Mammary microvascular endothelial cell (primary cell): Measurements from ENCODE around the gene MOSMO. TPM values are rescaled to one million over a fixed set of nuclear protein-coding genes. Genes with fewer than 3 reads are reported as not detected.

Experiments
- total RNA-seq: library from RNA; depleted of rRNA; stranded (reverse); fragments of >200 nt; gene quantifications from 2 replicates; pipeline ENCODE4 v1.2.3, GENCODE V29; 2015

The MOSMO gene
- total RNA-seq, result 26.9 and 28.9 TPM in 2 replicates

DNA sequence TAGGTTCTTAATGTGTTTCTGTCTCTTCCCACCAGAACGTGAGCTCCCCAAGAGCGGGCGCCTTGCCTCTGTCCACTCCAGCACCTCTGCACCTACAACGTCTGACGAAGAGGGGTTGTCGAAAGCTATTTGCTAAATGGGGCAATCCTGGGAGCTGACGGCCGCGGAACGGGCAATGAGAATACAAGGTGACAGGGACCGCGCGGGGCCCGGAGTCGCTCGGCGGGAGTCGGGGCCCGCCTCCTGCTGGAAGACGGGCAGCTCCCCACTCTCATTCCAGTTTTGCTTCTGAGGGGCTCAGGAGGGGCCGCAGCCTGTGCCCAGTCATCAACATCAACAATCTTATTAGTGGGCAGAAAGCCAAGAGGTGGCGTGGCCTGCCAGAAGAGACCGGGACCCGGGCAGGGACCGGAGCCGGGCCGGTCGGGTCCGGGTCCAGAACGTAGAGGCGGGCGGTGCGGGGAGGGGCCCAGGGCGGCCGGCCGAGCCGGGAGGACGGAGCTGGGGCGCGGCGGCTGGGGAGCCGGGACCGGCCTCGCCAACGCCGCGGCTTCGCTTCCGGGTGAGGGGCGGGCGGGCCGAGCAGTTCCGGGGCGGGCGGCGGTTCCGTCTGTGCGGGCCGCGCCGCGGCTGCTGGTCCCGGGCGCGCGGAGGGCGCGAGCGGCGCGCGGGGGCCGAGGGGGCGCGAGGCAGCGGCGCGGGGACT is at the start of gene MOSMO:
TSS of gene MOSMO (plus strand) at position 603 of the 706 bp plus-strand sequence. CDS start 191 bp downstream, outside the sequence.

DNA sequence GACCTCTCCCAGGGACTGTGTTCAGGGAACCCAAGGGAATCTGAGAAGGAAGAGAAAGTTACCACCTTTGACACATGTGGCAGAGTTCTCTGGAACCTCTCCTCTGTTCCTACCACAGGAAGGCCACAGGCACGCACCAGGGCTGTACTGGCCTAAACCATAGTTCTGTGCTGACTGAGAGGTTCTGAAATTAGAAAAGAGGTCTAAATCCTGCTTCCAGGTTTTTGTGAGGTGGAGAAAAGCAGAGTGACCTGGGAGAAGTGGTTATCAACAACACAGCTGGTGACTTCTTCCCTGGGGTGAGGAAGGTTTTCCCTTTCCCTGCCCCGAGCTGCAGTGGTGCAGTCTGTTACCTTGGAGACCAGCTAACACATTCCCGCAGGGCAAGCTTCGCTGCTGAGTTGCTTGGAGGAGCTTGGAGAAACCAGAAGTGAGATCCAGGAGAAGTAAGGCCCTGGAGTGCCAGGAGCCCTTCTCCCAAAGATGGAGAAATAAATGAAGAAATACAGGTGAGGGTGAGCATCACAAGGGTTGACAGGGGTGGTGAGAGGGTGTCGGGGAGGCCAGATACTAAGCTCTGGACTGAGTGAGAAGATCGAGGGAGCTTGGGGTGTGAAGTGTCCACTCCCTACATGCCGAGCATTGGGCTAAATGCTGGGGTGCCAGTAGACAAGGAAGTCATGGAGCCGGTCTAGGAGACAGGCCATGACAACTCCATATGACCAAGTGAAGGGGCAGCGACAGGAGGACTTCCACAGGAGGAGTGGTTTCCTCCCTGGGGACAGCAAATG is 84.4 kb downstream of the MOSMO start, which contains the start of gene VWA3A:
TSS of gene VWA3A (plus strand) at position 399 of the 791 bp plus-strand sequence. CDS start at position 496, 97 bp downstream.

Other genes with a start within 250 kb of the MOSMO start
- gene NPIPB4, start 150.4 kb upstream of the MOSMO start, total RNA-seq, result 4.7 and 5.4 TPM in 2 replicates
- gene UQCRC2, start 54.8 kb upstream of the MOSMO start, total RNA-seq, result 138 and 174 TPM in 2 replicates
- gene PDZD9, start 7.0 kb upstream of the MOSMO start, total RNA-seq, result not detected in 2 replicates
- gene VWA3A, start 84.4 kb downstream of the MOSMO start, total RNA-seq, result not detected in 2 replicates
- not detected in 2 replicates for gene SDR42E2, start 154.4 kb downstream of the MOSMO start, total RNA-seq
- 21.1 and 22.8 TPM in 2 replicates for gene EEF2K, start 198.2 kb downstream of the MOSMO start, total RNA-seq